K562 (cell line): ENCODE results near the gene VDR. TPM values are rescaled to one million over a fixed set of nuclear protein-coding genes. Genes with fewer than 3 reads are reported as not detected.

Source experiments
- ARID3A ChIP-seq: IDR thresholded peaks from 2 replicates; pipeline ENCODE4 v1.6.1; 2012; ENCODE audit warnings: low read depth, low read length, improper control_type of control experiment, borderline replicate concordance
- BRD4 ChIP-seq: fragments of 200-600 bp; sonication (generic); IDR thresholded peaks from 2 replicates; pipeline ENCODE4 v1.6.1; 2017; ENCODE audit warnings: inconsistent platforms
- HLTF ChIP-seq: fragments of 450-650 bp; IDR thresholded peaks from 2 replicates; pipeline ENCODE4 v1.6.1; 2016
- JUND ChIP-seq, 2 experiments: IDR thresholded peaks; 2 replicates in 1 of 2; 3 replicates in 1 of 2; pipeline ENCODE4 v1.6.1; 2011; ENCODE audit warnings: borderline replicate concordance in 2 of 2, low read depth in 2 of 2, low read length in 2 of 2, improper control_type of control experiment in 1 of 2, missing biosample characterization in 1 of 2, missing genetic modification characterization in 1 of 2, missing genetic modification reagents in 1 of 2
- POLR2G ChIP-seq: fragments of 200-400 bp; formaldehyde crosslinking; IDR thresholded peaks from 2 replicates; pipeline ENCODE4 v1.6.1; 2017; ENCODE audit warnings: low read depth, mild to moderate bottlenecking, antibody characterized with exemption, low read length, moderate library complexity
- RB1 ChIP-seq: fragments of 450-650 bp; IDR thresholded peaks from 2 replicates; pipeline ENCODE4 v1.6.1; 2017; ENCODE audit warnings: low read depth, mild to moderate bottlenecking
- REST ChIP-seq, 2 experiments: fragments of 450-650 bp; formaldehyde crosslinking in 1 of 2; IDR thresholded peaks; 2 replicates each; pipeline versions ENCODE4 v1.4.0 to v1.6.1; 2014 to 2020; ENCODE audit warnings: mild to moderate bottlenecking in 2 of 2, borderline replicate concordance in 1 of 2, low read depth in 1 of 2
- SRSF3 ChIP-seq: fragments of 200-400 bp; formaldehyde crosslinking; IDR thresholded peaks from 2 replicates; pipeline ENCODE4 v1.6.1; 2016; ENCODE audit warnings: mild to moderate bottlenecking, low read length, moderate library complexity; ENCODE audit not compliant: insufficient read depth
- TBP ChIP-seq: optimal IDR thresholded peaks from 2 replicates; pipeline ENCODE3; 2011; ENCODE audit warnings: low read depth, low read length, improper control_type of control experiment
- ZNF175 ChIP-seq: fragments of 200-800 bp; sonication (Bioruptor generic); IDR thresholded peaks from 2 replicates; pipeline ENCODE4 v1.6.1; 2016; ENCODE audit warnings: low read depth, mild to moderate bottlenecking, missing genetic modification characterization, missing compliant biosample characterization
- ZNF24 ChIP-seq: fragments of 450-650 bp; IDR thresholded peaks from 2 replicates; pipeline ENCODE4 v1.6.1; 2016
- polyA plus RNA-seq, 8 experiments: library from polyadenylated mRNA; depleted of rRNA in 4 of 8; stranded (reverse) in 5 of 8; unstranded in 3 of 8; fragments of >200 nt; fragmentation: Nextera tagmentation in 2 of 8; fragmentation: Illumina TruSeq in 1 of 8; extraction: Ambion mirVana in 2 of 8; extraction: Trizol in 1 of 8; gene quantifications; 2 replicates each; pipeline versions ENCODE4 v1.2.1 to v1.2.3, GENCODE V29; 2011 to 2014; ENCODE audit warnings: inconsistent platforms in 1 of 8, missing spikeins in 1 of 8
- total RNA-seq, 7 experiments: library from RNA; depleted of rRNA in 6 of 7; stranded (reverse); fragments of >200 nt in 6 of 7; fragmentation: Illumina TruSeq in 2 of 7; extraction: Trizol in 2 of 7; gene quantifications; 2 replicates each; pipeline versions ENCODE4 v1.2.1 to v1.2.3, GENCODE V29; 2011 to 2021; ENCODE audit warnings: low replicate concordance in 1 of 7

Gene VDR
- total and polyA plus RNA-seq, 9 of the 15 experiments (the other 6 are each of a cell fraction or from before 2014, with no cell fraction given) = 0.61 to 4.8 (median 2.0) TPM

GRCh38 chr12:47834199-47834903 is 70.4 kb downstream of the VDR start (continued):
- no peak for TF ChIP-seq SRSF3
- TF ChIP-seq ARID3A = peak; percentile 50; the same call in 1 of the 2 replicates
- 0 out of 2 replicates have a peak, but pooled peaks have one; percentile 6 for TF ChIP-seq POLR2G
- 0 out of 2 replicates have a peak, but pooled peaks have one; percentile 38 for TF ChIP-seq ZNF175 (CRISPR knock-in tag)
- no peak for TF ChIP-seq TBP
- peak; percentile 2; the same call in 1 of the 2 replicates for TF ChIP-seq JUND (IDR thresholded peaks at IDR 0.05; ENCODE audit: borderline replicate concordance, low read depth, low read length)
- no peak; the same call in 2 of the 3 replicates for TF ChIP-seq JUND (tag; IDR thresholded peaks at IDR 0.05; ENCODE audit: borderline replicate concordance, low read depth, low read length)
- no peak for TF ChIP-seq HLTF
- TF ChIP-seq ZNF24 = peak; percentile 69; the same call in 1 of the 2 replicates
- no peak for TF ChIP-seq BRD4
- no peak for TF ChIP-seq RB1
- 0 out of 2 replicates have a peak, but pooled peaks have one; percentile 3 for TF ChIP-seq REST (IDR thresholded peaks at IDR 0.05; ENCODE audit: borderline replicate concordance)
- no peak for TF ChIP-seq REST (CRISPR knock-in tag; IDR thresholded peaks at IDR 0.05; ENCODE audit: low read depth)
